ENCODE results near the gene SUGCT.

- TF ChIP-seq POLR2AphosphoS5 (IDR thresholded peaks at IDR 0.05; ENCODE audit: low read depth, low read length) (no peak), TAF1 (IDR thresholded peaks at IDR 0.05; ENCODE audit: borderline replicate concordance, insufficient read depth, low read length) (no peak), REST (IDR thresholded peaks at IDR 0.05; ENCODE audit: insufficient read depth in 1 of 2, low read depth in 2 of 2, low read length in 2 of 2) (no peak), FOXP2 (optimal IDR thresholded peaks at IDR 0.05; ENCODE audit: borderline replicate concordance, extremely low read depth, extremely low read length, insufficient read depth) (no peak)
These were observed 464.1 kb downstream of the SUGCT start for GRCh38 chr7:40598915-40599314.
